Mesenchymal stem cell (in vitro differentiated cells and primary cell): Measurements from ENCODE around the gene PIK3CB.
A peak's percentile ranks its signal among the peaks of the same experiment; 100 is the strongest.

Experiments
- DNase-seq: peaks from one replicate; pipeline ENCODE4 v3.0.0-alpha.2; 2013
- H2AFZ ChIP-seq: one replicate; pipeline ENCODE4 v1.6.1; 2013; ENCODE audit warnings: low read depth, mild to moderate bottlenecking, control low read depth, inconsistent platforms, low read length, moderate library complexity
- H2AK5ac ChIP-seq: 2 replicates; pipeline ENCODE4 v1.6.1; 2013; ENCODE audit warnings: low read length, moderate library complexity, mild to moderate bottlenecking, inconsistent platforms; ENCODE audit not compliant: severe bottlenecking
- H2BK120ac ChIP-seq: one replicate; pipeline ENCODE4 v1.6.1; 2013; ENCODE audit warnings: low read depth, mild to moderate bottlenecking, inconsistent platforms, low read length, moderate library complexity
- H2BK12ac ChIP-seq, 2 experiments: one replicate each; pipeline ENCODE4 v1.6.1; 2013; ENCODE audit warnings: inconsistent platforms in 2 of 2, low read length in 2 of 2, mild to moderate bottlenecking in 2 of 2, moderate library complexity in 2 of 2, control low read depth in 1 of 2
- H2BK15ac ChIP-seq: one replicate; pipeline ENCODE4 v1.6.1; 2013; ENCODE audit warnings: mild to moderate bottlenecking, low read depth, inconsistent platforms; ENCODE audit not compliant: poor library complexity, severe bottlenecking
- H2BK5ac ChIP-seq: 2 replicates; pipeline ENCODE4 v1.6.1; 2013; ENCODE audit warnings: low read depth, mild to moderate bottlenecking, low read length, control low read depth, inconsistent platforms; ENCODE audit not compliant: poor library complexity, severe bottlenecking
- H3K14ac ChIP-seq, 2 experiments: one replicate each; pipeline ENCODE4 v1.6.1; 2013; ENCODE audit warnings: inconsistent platforms in 2 of 2, low read length in 2 of 2, control low read depth in 1 of 2, mild to moderate bottlenecking in 1 of 2, moderate library complexity in 1 of 2
- H3K18ac ChIP-seq, 2 experiments: one replicate each; pipeline ENCODE4 v1.6.1; 2013; ENCODE audit warnings: inconsistent platforms in 2 of 2, low read length in 2 of 2, control low read depth in 1 of 2, low read depth in 1 of 2, mild to moderate bottlenecking in 1 of 2
- H3K23ac ChIP-seq, 2 experiments: one replicate each; pipeline ENCODE4 v1.6.1; 2013; ENCODE audit warnings: inconsistent platforms in 2 of 2, low read length in 2 of 2, mild to moderate bottlenecking in 2 of 2, moderate library complexity in 2 of 2, control low read depth in 1 of 2
- H3K27ac ChIP-seq: 2 replicates; pipeline ENCODE4 v1.5.1; 2013; ENCODE audit warnings: mild to moderate bottlenecking, moderate library complexity, low read length, control low read depth, inconsistent platforms; ENCODE audit not compliant: poor library complexity, severe bottlenecking
- H3K27me3 ChIP-seq, 2 experiments: 2 replicates each; pipeline versions ENCODE4 v1.6.1 to v1.7.0; 2013; ENCODE audit warnings: low read length in 2 of 2, mild to moderate bottlenecking in 2 of 2, moderate library complexity in 2 of 2, control low read depth in 1 of 2, inconsistent platforms in 1 of 2; ENCODE audit not compliant: control insufficient read depth in 1 of 2, insufficient read depth in 1 of 2
- H3K36me3 ChIP-seq, 2 experiments: 2 replicates each; pipeline versions ENCODE4 v1.6.1 to v1.7.0; 2013; ENCODE audit warnings: low read length in 2 of 2, control low read depth in 1 of 2, inconsistent platforms in 1 of 2, low read depth in 1 of 2, mild to moderate bottlenecking in 1 of 2; ENCODE audit not compliant: insufficient read depth in 2 of 2, control insufficient read depth in 1 of 2
- H3K4ac ChIP-seq, 2 experiments: one replicate each; pipeline ENCODE4 v1.6.1; 2013; ENCODE audit warnings: inconsistent platforms in 2 of 2, low read length in 2 of 2, mild to moderate bottlenecking in 2 of 2, moderate library complexity in 2 of 2, control low read depth in 1 of 2, low read depth in 1 of 2
- H3K4me1 ChIP-seq: 2 replicates; pipeline ENCODE4 v1.6.1; 2013; ENCODE audit warnings: low read depth, low read length, control low read depth; ENCODE audit not compliant: control insufficient read depth, insufficient read depth
- H3K4me2 ChIP-seq: 2 replicates; pipeline ENCODE4 v1.6.1; 2013; ENCODE audit warnings: low read length, mild to moderate bottlenecking, inconsistent platforms; ENCODE audit not compliant: poor library complexity, severe bottlenecking
- H3K4me3 ChIP-seq, 2 experiments: 2 replicates each; pipeline versions ENCODE4 v1.5.1 to v1.7.0; 2013; ENCODE audit warnings: low read length in 2 of 2, mild to moderate bottlenecking in 2 of 2, control low read depth in 1 of 2, low read depth in 1 of 2; ENCODE audit not compliant: insufficient read depth in 1 of 2
- H3K79me1 ChIP-seq: replicated peaks from 2 replicates; pipeline ENCODE4 v1.6.1; 2013; ENCODE audit warnings: mild to moderate bottlenecking, control low read depth, low read length, inconsistent platforms; ENCODE audit not compliant: poor library complexity, severe bottlenecking
- H3K9ac ChIP-seq: 2 replicates; pipeline ENCODE4 v1.7.0; 2013; ENCODE audit warnings: mild to moderate bottlenecking, low read length, moderate library complexity
- H3K9me3 ChIP-seq: 2 replicates; pipeline ENCODE4 v1.7.0; 2013; ENCODE audit warnings: mild to moderate bottlenecking, low read length; ENCODE audit not compliant: control insufficient read depth
- H4K8ac ChIP-seq: one replicate; pipeline ENCODE4 v1.6.1; 2013; ENCODE audit warnings: inconsistent platforms, mild to moderate bottlenecking, low read length, moderate library complexity
- H4K91ac ChIP-seq: one replicate; pipeline ENCODE4 v1.6.1; 2013; ENCODE audit warnings: mild to moderate bottlenecking, low read length, inconsistent platforms
- whole genome bisulfite sequencing: methylation state at CpG from one replicate; pipeline ENCODE4 v1.1.7; 2013; ENCODE audit warnings: mixed read lengths; 5-methylcytosine and 5-hydroxymethylcytosine counted together

Gene PIK3CB

DNA sequence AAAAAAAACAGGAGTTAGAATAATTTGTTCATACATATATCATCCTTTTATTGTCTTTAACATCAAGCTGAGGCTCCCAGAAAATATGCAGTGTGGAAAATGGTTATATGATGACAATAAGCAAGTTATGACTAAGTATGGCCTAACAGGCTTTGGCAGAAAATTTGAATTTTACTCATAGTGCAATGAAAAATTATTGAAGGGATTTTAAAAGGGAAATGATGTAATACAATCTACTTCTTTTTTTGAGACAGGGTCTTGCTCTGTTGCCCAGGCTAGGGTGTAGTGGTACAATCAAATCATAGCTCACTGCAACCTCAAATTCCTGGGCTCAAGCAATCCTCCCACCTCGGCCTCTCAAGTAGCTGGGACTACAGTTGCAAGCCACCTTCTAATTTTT lies 147.5 kb downstream of the PIK3CB start:
- Histone ChIP-seq H3K4ac (no peak overlapping the region), H2AFZ (no peak overlapping the region), H3K9ac (peak overlapping the region; percentile 36), H4K8ac (no peak overlapping the region), H4K91ac (no peak overlapping the region), H3K9me3 (no peaks in the 10 kb centered on the region), H3K4me2 (no peak overlapping the region), H3K4me1 (peaks cover 8% of the 10 kb centered on the region), H3K23ac (no peak overlapping the region), H3K14ac (no peak overlapping the region), H2AK5ac (no peak overlapping the region), H2BK15ac (no peak overlapping the region), H3K79me1 (peaks cover 7% of the 10 kb centered on the region), H2BK120ac (no peak overlapping the region), H3K4me3 (no peak overlapping the region), H3K18ac (no peak overlapping the region), H3K27me3 (no peaks in the 10 kb centered on the region), H2BK5ac (no peak overlapping the region), H3K27ac (peak overlapping the region; percentile 65), H3K36me3 (peaks cover 3 to 15% of the 10 kb centered on the region in 2 experiments), H2BK12ac (no peak overlapping the region)
- no peak for DNase-seq
- 100% methylated on average over 1 of the region's 1 CpG for WGBS

DNA sequence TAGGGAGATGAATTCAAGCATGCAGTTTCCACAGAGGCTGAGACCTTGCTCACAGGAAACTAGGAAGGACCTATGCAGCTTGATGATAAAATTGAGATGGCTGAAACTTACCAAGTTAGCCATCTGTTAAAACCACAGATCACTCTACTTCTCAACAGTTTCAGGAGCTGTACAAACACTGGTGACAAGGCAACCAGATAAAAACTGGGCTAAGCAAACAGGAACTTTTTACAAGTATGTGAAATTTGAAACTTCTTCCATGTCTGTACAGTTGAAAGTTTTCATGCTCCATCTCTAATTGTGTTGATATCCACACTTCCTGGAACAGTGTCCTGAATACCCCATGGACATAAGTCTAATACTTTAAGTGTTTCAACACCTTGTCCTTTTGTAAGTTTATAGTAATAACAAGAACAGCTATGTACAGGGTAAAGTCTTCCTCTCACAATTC lies 147.9 kb downstream of the PIK3CB start:
- Histone ChIP-seq H3K4ac (no peak overlapping the region), H4K8ac (no peak overlapping the region), H3K14ac (no peak overlapping the region), H2AK5ac (no peak overlapping the region), H3K4me1 (peaks cover 8% of the 10 kb centered on the region), H3K4me3 (no peak overlapping the region), H2BK15ac (no peak overlapping the region), H3K9me3 (no peaks in the 10 kb centered on the region), H3K18ac (no peak overlapping the region), H2BK5ac (no peak overlapping the region), H2BK12ac (no peak overlapping the region), H3K9ac (peak overlapping the region; percentile 36), H3K23ac (no peak overlapping the region), H3K79me1 (peaks cover 6% of the 10 kb centered on the region), H3K36me3 (peaks cover 3 to 19% of the 10 kb centered on the region in 2 experiments), H2BK120ac (no peak overlapping the region), H2AFZ (no peak overlapping the region), H3K4me2 (no peak overlapping the region), H3K27me3 (no peaks in the 10 kb centered on the region), H4K91ac (no peak overlapping the region), H3K27ac (peak overlapping the region; percentile 65)
- DNase-seq = peak; percentile 84

DNA sequence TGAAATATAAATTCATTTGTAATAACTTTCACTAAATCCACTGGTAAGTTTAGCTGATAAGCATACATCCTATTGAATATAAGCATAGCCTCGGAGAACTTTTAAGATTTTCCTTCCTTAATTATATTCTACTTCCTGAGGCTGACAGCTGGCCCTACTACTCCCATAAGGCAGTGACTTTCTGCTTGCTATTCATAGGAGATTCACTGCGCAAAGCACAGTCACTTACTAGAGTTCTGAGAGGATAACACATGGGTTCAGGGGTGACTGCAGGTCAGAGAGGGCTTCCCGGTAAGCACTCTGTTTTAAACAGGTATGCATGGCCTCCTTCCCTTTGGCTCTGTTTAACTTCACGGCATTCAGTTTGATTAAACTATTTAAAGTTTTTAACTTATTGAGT lies 150.3 kb downstream of the PIK3CB start:
- Histone ChIP-seq H3K4me3 (no peak overlapping the region), H3K18ac (no peak overlapping the region), H3K4ac (no peak overlapping the region), H3K9me3 (no peaks in the 10 kb centered on the region), H3K36me3 (peaks cover 3 to 26% of the 10 kb centered on the region in 2 experiments), H2BK5ac (no peak overlapping the region), H2BK12ac (peak overlapping the region in 1 of 2 experiments; percentile 54), H3K27ac (no peak overlapping the region), H4K91ac (no peak overlapping the region), H3K4me2 (no peak overlapping the region), H3K27me3 (no peaks in the 10 kb centered on the region), H2BK120ac (no peak overlapping the region), H2AFZ (no peak overlapping the region), H2AK5ac (no peak overlapping the region), H2BK15ac (no peak overlapping the region), H4K8ac (peak overlapping the region; percentile 41), H3K9ac (no peak overlapping the region), H3K23ac (no peak overlapping the region), H3K79me1 (peaks cover 6% of the 10 kb centered on the region), H3K14ac (no peak overlapping the region), H3K4me1 (peaks cover 8% of the 10 kb centered on the region)
- no peak for DNase-seq
- WGBS = 64% methylated on average over 3 of the region's 4 CpGs

DNA sequence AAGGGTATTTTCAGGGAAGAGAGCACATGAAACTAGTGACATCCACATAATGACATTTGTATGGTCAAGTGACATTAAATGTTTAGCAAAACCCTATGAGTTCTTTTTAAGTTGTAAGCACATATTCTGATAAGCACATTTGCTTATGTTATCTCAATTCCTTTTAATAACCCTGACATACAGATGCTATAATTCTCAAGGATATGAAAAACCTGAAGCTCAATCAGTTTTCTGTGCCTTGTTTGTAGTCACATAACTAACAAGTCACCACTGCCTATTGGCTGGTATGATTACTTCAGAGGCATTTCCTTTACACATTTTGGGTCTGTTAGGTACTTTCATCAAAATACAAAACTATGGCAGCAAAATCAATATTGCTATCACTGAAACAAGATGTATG lies 152.1 kb downstream of the PIK3CB start:
- no peak overlapping the region for H4K91ac ChIP-seq
- no peak overlapping the region for H2AFZ ChIP-seq
- no peak overlapping the region for H2AK5ac ChIP-seq
- peaks cover 6% of the 10 kb centered on the region for H3K79me1 ChIP-seq
- H3K9ac ChIP-seq = no peak overlapping the region
- H3K4ac ChIP-seq = no peak overlapping the region
- no peak overlapping the region for H3K23ac ChIP-seq
- H3K18ac ChIP-seq = no peak overlapping the region
- H2BK5ac ChIP-seq = no peak overlapping the region
- H3K4me1 ChIP-seq = peaks cover 5% of the 10 kb centered on the region
- no peak for DNase-seq
- no peak overlapping the region for H3K14ac ChIP-seq
- H4K8ac ChIP-seq = no peak overlapping the region
- no peak overlapping the region for H2BK12ac ChIP-seq
- no peaks in the 10 kb centered on the region for H3K27me3 ChIP-seq
- H2BK120ac ChIP-seq = no peak overlapping the region
- H3K4me3 ChIP-seq = no peak overlapping the region
- H2BK15ac ChIP-seq = no peak overlapping the region
- no peak overlapping the region for H3K27ac ChIP-seq
- no peak overlapping the region for H3K4me2 ChIP-seq
- no peaks in the 10 kb centered on the region for H3K9me3 ChIP-seq
- H3K36me3 ChIP-seq = peaks cover 3 to 21% of the 10 kb centered on the region in 2 experiments
